Vein endothelial cell (primary cell): ENCODE data around the gene PEX5L. TPM values are rescaled to one million over a fixed set of nuclear protein-coding genes. Genes with fewer than 3 reads are reported as not detected.

ENCODE experiments used
- total RNA-seq: library from RNA; depleted of rRNA; stranded (reverse); fragments of >200 nt; gene quantifications from 2 replicates; pipeline ENCODE4 v1.2.3, GENCODE V29; 2012

The PEX5L gene, protein sequence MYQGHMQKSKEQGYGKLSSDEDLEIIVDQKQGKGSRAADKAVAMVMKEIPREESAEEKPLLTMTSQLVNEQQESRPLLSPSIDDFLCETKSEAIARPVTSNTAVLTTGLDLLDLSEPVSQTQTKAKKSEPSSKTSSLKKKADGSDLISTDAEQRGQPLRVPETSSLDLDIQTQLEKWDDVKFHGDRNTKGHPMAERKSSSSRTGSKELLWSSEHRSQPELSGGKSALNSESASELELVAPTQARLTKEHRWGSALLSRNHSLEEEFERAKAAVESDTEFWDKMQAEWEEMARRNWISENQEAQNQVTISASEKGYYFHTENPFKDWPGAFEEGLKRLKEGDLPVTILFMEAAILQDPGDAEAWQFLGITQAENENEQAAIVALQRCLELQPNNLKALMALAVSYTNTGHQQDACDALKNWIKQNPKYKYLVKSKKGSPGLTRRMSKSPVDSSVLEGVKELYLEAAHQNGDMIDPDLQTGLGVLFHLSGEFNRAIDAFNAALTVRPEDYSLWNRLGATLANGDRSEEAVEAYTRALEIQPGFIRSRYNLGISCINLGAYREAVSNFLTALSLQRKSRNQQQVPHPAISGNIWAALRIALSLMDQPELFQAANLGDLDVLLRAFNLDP
- under 0.01 TPM in 1 of 2 replicates, not detected in the other for total RNA-seq

DNA sequence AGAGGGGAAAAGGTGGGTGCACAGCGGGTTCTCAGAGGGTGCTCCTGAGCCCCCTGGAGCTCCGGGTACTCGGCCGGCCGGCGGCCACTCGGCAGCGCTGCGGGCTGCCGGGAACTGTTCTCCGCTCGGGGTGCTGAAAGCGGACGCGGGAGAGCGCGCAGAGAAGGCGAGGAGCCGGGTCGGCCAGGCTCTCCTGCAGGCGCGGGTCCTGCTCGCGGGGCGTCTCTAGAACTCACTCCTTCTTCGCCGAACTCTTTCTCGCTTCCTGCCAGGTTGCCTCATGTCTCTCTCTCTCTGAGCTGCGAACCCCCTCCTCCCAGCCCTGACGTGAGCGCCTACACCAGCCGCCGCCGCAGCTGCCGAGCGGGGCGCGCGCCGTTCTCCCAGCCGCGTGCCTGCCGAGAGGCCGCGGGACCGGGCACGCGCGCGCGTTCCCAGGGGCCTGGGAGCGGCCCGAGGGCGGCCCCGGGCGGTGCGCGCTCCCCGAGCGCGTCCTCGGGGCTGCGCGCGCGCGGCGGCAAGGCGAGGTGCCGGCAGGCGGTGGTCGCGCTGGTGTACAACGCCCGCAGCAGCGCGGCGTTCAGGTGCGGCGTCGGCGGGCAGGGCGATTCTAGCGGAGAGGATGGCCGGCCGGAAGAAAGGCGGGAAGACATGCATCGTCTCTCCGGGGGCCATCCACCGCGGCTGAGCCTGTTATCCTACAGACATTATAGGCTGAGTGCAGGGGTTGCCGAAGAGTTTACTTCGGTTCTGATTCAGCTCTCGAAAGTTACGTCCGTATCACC lies at the start of gene PEX5L:
Gene PEX5L, minus strand, starts transcription at position 267 of the 785 bp plus-strand sequence. CDS start 338 bp downstream, outside the sequence.

